UCSD-AML1 (cell line): ENCODE measurements around the gene MCF2L.

Source experiments
- DNase-seq: peaks from one replicate; lab custom pipeline; 2025; ENCODE audit not compliant: unreplicated experiment; lab: John Stamatoyannopoulos, UW

Gene MCF2L

GRCh38 chr13:113060557-113061270, 91.7 kb downstream of the MCF2L start:
- DNase-seq = no peak

DNA sequence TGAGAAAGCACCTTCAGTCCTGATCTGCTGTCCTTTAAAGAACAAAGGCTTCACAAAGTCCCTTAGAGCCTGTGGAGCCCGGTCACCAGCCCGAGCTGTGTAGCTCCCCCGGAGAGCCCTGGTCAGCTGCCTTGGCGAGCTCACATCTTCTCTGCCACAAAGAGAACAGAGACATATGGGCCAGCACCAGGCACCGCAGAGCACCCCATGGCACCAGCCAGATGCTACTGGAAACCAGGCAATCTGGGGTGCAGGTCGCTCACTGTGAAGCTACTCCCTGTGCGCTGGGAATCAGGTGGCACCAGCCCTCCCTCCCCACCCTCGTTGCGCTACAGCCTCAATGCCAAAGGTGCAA, 92.2 kb downstream of the MCF2L start:
- no peak for DNase-seq

GRCh38 chr13:113061796-113062425, 92.9 kb downstream of the MCF2L start:
- no peak for DNase-seq

- no peak for DNase-seq
Observed at GRCh38 chr13:113062691-113063090, 93.7 kb downstream of the MCF2L start.

- no peak for DNase-seq
Observed at GRCh38 chr13:113063091-113063491, 94.1 kb downstream of the MCF2L start.

GRCh38 chr13:113064000-113064533, 95.1 kb downstream of the MCF2L start:
- no peak for DNase-seq

GRCh38 chr13:113064534-113065405, 95.8 kb downstream of the MCF2L start:
- DNase-seq = no peak

GRCh38 chr13:113065406-113066141, 96.6 kb downstream of the MCF2L start:
- no peak for DNase-seq

DNA sequence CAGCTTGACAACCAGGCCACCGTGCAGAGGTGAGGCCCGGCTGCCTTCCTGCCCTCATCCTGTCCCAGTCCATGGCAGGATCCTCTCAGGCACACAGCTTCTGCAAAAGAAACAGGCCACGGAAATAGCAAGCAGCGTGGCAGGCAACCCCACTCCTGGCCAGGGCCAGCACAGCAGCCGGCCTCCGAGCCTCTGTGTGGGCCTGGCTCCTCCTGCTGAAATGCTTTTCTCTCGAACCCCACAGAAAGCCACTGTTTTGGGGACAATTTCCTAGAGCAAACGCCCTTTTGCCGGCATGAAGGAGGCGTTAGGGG, 97.1 kb downstream of the MCF2L start:
- DNase-seq = no peak

DNA sequence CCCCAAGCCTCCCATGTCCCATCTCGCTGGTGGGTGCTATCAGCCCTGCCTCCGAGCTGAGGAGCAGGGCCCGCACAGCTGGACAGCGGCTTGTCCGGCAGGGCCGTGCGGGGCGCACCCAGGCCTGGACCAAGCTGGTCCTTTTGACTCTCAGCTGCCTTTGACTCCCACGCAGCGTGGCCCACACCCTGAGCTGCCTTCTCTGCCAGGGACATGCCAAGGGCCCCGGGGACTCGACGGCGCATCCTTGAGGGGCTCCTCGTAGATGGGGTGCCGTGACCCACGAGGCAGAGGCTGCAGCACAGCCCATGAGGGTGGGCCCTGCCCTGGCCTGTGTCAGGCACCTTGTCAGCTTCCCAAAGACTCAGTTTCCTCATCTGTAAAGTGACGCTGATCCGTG, 97.7 kb downstream of the MCF2L start:
- no peak for DNase-seq

DNA sequence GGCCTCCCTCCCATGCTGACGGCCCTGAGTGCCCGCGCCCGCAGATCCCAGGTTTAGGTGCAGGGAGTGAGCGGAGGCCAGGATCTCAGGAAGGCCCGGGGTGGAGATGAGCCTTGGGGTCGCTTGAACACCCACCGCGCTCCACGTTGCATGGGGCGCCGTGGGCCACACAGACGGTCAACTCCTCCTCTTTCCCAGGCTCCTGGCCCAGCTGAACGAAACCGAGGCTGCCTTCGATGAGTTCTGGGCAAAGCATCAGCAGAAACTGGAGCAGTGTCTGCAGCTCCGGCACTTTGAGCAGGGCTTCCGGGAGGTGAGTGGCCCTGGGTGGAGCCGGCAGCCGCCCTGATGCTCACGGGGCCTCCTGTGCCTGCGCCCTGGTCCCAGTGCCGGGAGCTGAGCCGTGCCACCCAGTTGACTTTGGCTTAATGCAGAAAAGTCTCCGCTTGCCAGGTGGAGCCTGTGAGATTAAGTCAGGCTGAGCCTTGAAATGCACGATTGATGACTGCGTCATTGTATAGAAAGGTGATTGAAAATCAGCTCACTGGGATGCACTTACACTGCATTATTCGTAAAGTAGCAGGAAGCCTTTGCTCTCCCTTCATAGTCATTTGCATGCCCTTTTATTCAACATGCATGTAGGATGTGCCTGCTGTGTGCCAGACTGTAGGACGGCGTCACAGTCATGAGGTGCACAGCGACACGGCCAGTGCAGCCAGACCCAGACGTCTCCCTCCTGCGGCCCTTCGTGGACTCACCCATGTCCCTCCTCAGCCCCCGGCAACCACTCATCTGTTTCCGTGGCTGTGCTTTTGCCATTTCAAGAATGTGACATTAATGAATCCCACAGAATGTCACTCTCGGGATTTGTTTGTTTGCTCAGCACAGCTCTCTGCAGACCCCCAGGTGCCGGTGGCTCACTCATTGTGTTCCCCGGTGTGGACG, 101.1 kb downstream of the MCF2L start:
- no peak for DNase-seq

DNA sequence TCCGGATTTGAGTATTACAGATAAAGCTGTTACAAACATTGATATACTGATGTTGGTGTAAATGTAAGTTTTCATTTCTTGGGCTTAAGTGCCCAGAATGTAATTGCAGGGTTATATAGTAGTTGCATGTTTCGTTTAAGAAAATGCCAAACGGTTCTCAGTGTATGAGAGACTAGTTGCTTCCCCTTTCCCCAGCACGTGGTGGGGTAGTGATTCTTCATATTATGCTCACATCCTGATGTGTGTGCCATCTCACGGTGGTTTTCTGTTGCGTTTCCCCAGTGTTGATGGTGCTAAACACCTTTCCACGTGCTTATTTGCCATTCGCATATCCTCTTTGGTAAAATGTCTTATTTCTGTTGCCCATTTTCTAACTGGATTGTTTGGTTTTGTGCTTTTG, 101.8 kb downstream of the MCF2L start:
- DNase-seq = no peak

- no peak for DNase-seq
Observed at GRCh38 chr13:113072376-113072775, 103.4 kb downstream of the MCF2L start.

- DNase-seq = no peak
Observed at GRCh38 chr13:113073942-113074341, 104.9 kb downstream of the MCF2L start.

DNA sequence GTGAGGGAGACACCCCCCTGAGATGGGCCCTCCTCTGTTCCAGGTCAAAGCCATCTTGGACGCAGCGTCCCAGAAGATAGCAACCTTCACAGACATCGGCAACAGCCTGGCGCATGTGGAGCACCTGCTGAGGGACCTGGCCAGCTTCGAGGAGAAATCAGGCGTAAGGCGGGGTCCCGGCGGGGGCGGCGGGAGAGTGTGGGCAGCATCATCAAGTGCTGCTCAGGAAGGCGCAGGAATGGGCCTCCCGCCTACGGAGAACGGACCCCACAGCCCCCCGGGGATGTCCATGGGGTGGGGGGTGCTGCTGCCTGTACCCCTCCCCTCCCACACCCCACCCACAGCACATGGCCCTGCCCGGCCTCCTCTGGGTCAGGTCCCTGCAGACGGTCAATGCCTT, 105.4 kb downstream of the MCF2L start:
- no peak for DNase-seq

DNA sequence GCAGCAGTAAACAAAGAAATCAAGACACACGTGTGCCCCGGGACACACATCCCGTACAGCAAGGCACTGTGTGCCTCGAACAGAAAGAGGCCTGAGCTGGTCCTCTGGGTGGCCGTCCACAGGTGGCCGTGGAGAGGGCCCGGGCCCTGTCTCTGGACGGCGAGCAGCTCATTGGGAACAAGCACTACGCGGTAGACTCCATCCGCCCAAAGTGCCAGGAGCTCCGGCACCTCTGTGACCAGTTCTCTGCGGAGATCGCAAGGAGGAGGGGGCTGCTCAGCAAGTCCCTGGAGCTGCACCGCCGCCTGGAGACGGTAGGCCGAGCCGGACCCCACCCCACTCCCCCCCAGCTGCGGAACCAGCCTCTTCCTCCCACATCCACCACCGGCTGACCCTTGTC, 105.9 kb downstream of the MCF2L start:
- no peak for DNase-seq

DNA sequence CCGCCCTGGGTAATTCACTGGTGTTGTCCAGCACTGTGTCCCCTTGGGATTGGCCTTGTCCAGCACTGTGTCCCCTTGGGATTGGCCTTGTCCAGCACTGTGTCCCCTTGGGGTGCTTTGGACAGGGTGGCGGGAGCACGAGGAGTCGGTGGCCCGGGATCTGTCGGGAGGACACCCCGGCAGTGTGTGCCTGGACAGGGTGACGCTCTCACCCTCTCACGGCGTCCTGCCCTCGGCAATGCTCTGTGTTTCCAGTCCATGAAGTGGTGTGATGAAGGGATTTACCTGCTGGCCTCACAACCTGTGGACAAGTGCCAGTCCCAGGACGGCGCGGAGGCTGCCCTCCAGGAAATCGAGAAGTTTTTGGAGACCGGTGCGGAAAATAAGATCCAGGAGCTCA, 106.7 kb downstream of the MCF2L start:
- no peak for DNase-seq

DNA sequence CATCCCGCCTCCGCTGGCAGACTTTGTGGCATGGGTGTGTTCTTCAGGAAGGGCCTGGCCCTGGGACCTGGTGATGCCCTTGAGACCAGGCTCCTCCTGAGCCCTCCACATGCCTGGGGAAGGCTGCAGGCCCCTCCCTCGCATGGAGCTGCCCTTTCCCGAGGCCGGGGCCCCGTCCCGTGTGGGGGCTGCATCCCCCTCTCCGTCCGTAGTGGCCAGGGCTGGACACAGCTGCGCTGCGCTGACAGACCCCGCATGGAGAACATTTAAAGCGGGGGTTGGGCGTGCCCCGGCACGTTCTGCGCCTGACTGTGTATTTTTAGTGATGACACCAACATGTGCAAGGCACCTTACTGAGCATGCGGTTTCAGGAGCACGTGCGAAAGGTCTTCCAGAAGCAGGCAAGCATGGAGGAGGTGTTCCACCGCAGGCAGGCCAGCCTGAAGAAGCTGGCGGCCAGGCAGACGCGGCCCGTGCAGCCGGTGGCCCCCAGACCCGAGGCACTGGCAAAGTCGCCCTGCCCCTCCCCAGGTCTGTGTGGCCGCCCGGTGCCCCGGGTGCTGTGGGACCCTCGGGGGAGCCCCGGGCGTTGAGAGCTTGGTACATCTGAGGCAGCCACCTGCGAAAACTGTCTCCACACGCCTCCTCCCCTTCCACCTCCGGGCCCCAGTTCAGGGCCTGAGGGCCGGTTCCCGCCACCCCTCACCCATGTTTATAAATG, 107.8 kb downstream of the MCF2L start:
- DNase-seq = no peak

GRCh38 chr13:113077566-113077952, 108.5 kb downstream of the MCF2L start:
- no peak for DNase-seq
